Measurements from ENCODE around the gene AGMAT.
A peak's percentile ranks its signal among the peaks of the same experiment; 100 is the strongest.
"Not testable (repeated sequence)": the region's sequence is repeated elsewhere in the genome, so short reads cannot be mapped to it uniquely, and the experiment has no call there.

Gene AGMAT

DNA sequence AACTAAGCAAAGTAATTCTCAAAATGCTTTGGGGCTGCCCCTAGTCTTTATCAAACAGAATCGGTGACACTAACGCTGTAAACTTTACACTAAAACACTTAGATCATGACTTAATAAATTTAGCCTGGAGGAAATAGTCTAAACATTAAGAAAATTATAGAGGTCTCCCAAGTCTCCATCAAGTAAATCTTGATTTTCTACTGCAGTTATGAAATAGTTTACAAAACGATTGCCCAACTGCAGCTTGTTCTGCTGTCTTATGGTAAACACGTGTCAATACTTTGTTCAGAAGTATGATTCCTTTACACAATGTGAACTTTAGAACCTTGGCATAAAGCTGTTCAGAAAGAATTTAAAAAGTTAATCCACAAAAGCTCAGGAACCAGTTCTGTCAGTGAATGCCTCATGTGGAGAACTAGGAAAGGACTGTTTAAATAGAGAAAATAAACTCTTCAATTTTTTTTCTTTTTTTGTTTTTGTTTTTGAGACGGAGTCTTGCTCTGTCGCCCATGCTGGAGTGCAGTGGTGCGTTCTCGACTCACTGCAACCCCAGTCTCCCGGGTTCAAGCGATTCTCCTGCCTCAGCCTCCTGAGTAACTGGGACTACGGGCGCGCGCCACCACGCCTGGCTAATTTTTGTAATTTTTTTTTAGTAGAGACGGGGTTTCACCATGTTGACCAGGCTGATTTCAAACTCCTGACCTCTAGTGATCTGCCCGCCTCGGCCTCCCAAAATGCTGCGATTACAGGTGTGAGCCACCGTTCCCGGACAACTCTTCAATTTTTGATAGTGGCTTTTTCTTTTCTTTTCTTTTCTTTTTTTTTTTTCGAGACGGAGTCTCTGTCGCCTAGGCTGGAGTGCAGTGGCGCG, 34.0 kb upstream of the AGMAT start:
- no peak for TF ChIP-seq ZNF274 (IDR thresholded peaks at IDR 0.05; ENCODE audit: low read depth, low read length)
- H3K4me3 ChIP-seq (ENCODE audit: low read length) = peak overlapping the region; percentile 91

- peak overlapping the region; percentile 91 for H3K4me3 ChIP-seq (ENCODE audit: low read length)
- no peak for TF ChIP-seq ZNF274 (IDR thresholded peaks at IDR 0.05; ENCODE audit: low read depth, low read length)
Observed at GRCh38 chr1:15618077-15618654, 33.3 kb upstream of the AGMAT start.

DNA sequence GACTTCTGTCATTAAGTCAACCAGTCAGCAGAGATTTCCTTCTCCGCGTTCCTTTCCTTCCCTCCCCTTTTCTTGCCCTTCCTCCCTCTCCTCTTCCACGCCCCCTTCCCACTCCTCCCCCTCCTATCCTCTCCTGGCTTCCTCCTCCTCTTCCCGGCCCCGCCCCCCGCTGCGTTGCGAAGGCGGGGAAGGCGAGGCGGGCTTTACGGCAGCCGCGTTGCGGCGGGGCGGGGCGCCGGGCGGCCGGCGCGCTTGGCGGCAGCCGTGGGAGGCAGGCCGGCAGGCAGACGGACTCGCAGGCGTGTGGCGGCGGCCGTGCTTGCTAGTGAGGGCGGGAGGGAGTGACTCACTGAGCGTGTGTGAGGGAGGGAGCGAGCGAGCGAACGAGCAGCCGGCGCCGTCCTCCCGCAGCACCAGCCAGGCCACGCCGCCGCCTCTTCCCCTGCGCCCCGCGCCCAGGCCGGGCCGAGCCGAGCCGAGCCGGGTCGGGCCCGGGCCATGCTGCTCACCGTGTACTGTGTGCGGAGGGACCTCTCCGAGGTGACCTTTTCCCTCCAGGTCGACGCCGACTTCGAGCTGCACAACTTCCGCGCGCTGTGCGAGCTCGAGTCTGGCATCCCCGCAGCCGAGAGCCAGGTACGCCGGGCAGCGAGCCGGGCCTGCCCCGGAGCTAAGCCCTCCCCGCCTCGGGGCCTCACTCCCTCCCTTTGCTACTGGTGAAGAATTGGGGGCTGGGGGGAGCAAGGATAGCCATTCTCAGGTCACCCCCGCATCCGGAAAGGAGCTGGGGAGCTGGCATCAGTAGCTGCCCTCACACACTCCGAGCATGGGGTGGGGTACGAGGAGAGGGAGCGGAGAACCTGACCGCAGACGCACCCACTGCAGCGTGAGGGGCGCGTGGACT, 32.6 kb upstream of the AGMAT start, which contains the start of gene DDI2:
DDI2 (plus strand) TSS at position 286 of the 904 bp plus-strand sequence; CDS start at position 499, 213 bp downstream.
- TF ChIP-seq ZNF274 (IDR thresholded peaks at IDR 0.05; ENCODE audit: low read depth, low read length) = no peak
- peak within 1 kb of the TSS; percentile 91 for H3K4me3 ChIP-seq (ENCODE audit: low read length)

GRCh38 chr1:15616373-15617172, 31.7 kb upstream of the AGMAT start:
- no peak for TF ChIP-seq ZNF274 (IDR thresholded peaks at IDR 0.05; ENCODE audit: low read depth, low read length)

GRCh38 chr1:15610167-15610566, 25.3 kb upstream of the AGMAT start:
- H3K4me3 ChIP-seq (ENCODE audit: low read length) = no peak overlapping the region
- no peak for TF ChIP-seq ZNF274 (IDR thresholded peaks at IDR 0.05; ENCODE audit: low read depth, low read length)

More at GRCh38 chr1:15616373-15617172, 31.7 kb upstream of the AGMAT start:
- H3K4me3 ChIP-seq (ENCODE audit: low read length) = peak overlapping the region; percentile 91

DNA sequence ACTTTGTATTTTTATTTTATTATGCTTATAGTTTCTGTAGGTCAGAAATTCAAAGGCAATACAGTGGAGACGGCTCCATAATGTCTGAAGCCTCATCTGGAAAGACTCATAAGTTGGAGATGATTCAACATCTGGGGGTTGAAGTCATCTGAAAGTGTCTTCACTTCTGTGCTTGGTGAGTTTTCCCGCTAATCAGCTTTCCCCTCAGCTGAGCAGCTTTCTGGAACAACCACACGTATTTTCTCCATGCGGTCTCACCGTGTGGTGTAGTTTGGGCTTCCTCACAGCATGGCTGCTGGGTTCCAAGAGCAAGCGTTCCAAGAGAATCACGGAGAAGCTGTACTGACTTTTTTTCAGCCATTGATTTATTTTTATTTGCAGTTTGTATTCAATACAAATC, 24.8 kb upstream of the AGMAT start:
- no peak overlapping the region for H3K4me3 ChIP-seq (ENCODE audit: low read length)
- no peak for TF ChIP-seq ZNF274 (IDR thresholded peaks at IDR 0.05; ENCODE audit: low read depth, low read length)

DNA sequence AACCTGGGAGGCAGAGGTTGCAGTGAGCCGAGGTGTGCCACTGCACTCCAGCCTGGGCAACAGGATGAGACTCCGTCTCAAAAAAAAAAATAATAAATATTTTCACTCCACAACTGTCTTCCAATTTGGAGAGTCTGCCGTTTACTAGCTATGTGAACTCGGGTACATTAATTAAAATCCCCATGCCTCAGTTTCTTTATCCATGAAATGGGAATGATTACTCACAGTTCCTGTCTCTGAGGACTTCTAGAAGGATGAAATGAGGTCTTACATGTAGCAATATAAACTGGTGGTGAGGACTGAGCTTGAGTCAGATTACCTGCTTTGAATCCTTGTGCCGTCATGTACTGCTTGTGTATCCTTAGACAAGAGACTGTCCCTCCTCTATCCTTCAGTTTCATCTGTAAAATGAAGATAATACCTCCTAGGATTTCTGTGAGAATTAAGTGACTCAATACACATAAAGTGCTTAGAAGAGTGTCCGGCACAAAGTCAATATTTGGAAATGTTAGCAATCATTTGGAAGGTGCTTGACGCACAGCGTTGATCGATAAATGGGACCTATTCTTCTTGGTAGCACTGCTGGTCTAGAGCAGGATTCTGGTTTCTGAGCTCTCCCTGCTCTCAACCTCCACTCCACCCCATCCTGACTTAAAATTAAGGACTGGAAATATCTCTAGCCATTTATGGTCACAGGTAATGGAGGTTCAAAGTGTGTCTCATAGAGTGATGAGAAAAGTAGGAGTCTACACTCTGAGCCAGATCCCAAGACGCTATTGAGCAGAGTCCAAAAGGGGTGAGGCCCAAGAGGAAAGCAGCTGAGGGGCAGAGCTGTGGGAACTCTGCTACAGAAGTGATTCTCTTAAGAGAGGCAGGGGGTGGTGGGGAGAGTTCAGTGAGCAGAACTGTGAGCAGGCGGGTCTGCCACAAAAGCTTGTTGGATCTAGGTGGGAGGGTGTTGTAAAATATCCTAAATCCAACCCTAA, 20.8 kb upstream of the AGMAT start:
- TF ChIP-seq ZNF274 (IDR thresholded peaks at IDR 0.05; ENCODE audit: low read depth, low read length) = no peak
- H3K4me3 ChIP-seq (ENCODE audit: low read length) = no peak overlapping the region

- H3K4me3 ChIP-seq (ENCODE audit: low read length) = not testable (repeated sequence)
Observed at GRCh38 chr1:15604400-15604799, 19.5 kb upstream of the AGMAT start.

- peak overlapping the region; percentile 49; the same call in 1 of the 2 replicates for H3K4me3 ChIP-seq (ENCODE audit: low read length)
Observed at GRCh38 chr1:15603966-15604282, 19.1 kb upstream of the AGMAT start.

DNA sequence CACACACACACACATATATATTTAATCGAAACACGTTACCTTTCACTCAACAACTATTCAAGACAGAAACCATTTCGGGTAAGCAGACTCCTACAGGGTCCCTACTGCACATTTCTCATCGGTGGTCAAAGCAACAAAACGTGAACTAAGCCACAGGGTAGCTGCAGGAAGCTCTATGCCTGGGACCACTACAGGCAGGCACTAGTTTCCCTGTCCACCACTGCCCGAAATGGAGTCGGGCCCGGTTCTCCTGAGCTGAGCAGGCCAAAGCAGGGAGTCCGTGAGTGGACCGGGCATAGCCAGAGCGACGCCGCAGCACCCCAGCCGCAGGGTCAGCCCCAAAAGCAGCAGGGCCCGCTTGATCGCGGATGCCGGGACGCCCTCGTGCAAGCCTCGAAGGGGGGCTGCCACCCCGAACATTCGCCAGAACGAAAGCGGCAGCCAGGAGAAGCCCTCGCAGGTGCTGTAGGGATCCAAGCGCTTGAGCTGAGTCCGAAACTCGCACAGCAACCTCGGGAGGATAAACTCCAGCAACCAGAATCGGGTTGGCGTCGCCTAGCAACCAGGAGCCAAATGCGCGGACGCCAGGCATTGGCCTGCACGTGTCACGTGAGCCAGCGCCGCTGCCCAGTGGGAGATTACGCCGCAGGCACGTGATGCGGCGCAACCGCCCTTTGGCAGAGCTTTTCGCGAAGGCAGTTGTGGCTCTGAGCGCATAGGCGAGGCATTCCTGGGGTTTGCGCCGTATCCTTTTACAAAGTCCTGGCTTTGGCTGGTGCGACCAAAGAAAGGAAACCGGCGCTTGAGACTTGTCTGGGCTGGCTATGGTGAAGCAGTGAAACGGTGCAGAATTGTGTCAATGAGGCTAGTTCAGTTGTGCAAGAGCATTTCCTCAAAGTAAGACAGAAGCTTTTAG, 18.5 kb upstream of the AGMAT start:
- peak overlapping the region; percentile 49 for H3K4me3 ChIP-seq (ENCODE audit: low read length)
- no peak for TF ChIP-seq ZNF274 (IDR thresholded peaks at IDR 0.05; ENCODE audit: low read depth, low read length)

- no peak for TF ChIP-seq ZNF274 (IDR thresholded peaks at IDR 0.05; ENCODE audit: low read depth, low read length)
- H3K4me3 ChIP-seq (ENCODE audit: low read length) = no peak overlapping the region
Observed at GRCh38 chr1:15598436-15598835, 13.6 kb upstream of the AGMAT start.

Measured in GM08714 (cell line).